Measurements from ENCODE around the gene PRIM1. TPM values are rescaled to one million over a fixed set of nuclear protein-coding genes. Genes with fewer than 3 reads are reported as not detected.

Gene PRIM1
- polyA plus RNA-seq, 1 donor (not counting 4 experiments of a cell fraction or from before 2014, with no cell fraction given), result 12.0 TPM

DNA sequence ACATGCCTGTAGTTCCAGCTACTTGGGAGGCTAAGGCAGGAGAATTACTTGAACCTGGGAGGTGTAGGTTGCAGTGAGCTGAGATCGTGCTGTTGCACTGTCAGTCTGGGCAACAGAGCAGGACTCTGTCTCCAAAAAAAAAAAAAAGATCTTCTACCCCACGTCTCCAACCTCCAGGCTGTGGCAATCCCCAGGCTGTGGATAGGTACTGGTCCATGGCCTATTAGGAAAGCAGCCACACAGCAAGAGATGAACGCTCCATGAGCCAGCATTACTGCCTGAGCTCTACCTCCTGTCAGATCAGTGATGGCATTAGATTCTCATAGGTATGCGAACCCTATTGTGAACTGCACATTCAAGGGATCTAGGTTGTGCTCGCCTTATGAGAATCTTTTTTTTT lies 58.0 kb downstream of the PRIM1 start:
- Histone ChIP-seq H3K27ac (ENCODE audit: control insufficient read depth, insufficient read depth, low read length) (no peak overlapping the region), H3K9me1 (ENCODE audit: control insufficient read depth, extremely low read depth, insufficient read depth, low read length) (no peaks in the 10 kb centered on the region), H3K4me3 (ENCODE audit: control insufficient read depth in 2 of 3, extremely low read depth in 1 of 3, insufficient read depth in 2 of 3, low read depth in 1 of 3, low read length in 3 of 3) (no peak overlapping the region), H3K36me3 (ENCODE audit: control insufficient read depth in 2 of 2, extremely low read depth in 1 of 2, insufficient read depth in 2 of 2, low read length in 2 of 2) (no peaks in the 10 kb centered on the region), H3K27me3 (ENCODE audit: control insufficient read depth, extremely low read depth, insufficient read depth, low read length) (no peaks in the 10 kb centered on the region), H3K9ac (ENCODE audit: control insufficient read depth, extremely low read depth, insufficient read depth, low read length) (no peak overlapping the region), H3K4me1 (ENCODE audit: control insufficient read depth, extremely low read depth, insufficient read depth, low read length) (peaks cover 4% of the 10 kb centered on the region), H4K20me1 (ENCODE audit: control insufficient read depth, extremely low read depth, insufficient read depth, low read length) (no peaks in the 10 kb centered on the region), H3K9me3 (ENCODE audit: control insufficient read depth, low read depth, low read length) (no peaks in the 10 kb centered on the region), H2AFZ (ENCODE audit: control insufficient read depth, low read length) (no peak overlapping the region), H3K79me2 (ENCODE audit: control insufficient read depth, insufficient read depth, low read length) (no peaks in the 10 kb centered on the region), H3K4me2 (ENCODE audit: control insufficient read depth, extremely low read depth, insufficient read depth, low read depth, low read length) (no peak overlapping the region)
- DNase-seq (ENCODE audit: low read depth, low spot score) (no peak), FAIRE-seq (no peak)
- no peak for TF ChIP-seq EZH2 (IDR thresholded peaks at IDR 0.05; ENCODE audit: low read length)
- TF ChIP-seq, protein P1, sequence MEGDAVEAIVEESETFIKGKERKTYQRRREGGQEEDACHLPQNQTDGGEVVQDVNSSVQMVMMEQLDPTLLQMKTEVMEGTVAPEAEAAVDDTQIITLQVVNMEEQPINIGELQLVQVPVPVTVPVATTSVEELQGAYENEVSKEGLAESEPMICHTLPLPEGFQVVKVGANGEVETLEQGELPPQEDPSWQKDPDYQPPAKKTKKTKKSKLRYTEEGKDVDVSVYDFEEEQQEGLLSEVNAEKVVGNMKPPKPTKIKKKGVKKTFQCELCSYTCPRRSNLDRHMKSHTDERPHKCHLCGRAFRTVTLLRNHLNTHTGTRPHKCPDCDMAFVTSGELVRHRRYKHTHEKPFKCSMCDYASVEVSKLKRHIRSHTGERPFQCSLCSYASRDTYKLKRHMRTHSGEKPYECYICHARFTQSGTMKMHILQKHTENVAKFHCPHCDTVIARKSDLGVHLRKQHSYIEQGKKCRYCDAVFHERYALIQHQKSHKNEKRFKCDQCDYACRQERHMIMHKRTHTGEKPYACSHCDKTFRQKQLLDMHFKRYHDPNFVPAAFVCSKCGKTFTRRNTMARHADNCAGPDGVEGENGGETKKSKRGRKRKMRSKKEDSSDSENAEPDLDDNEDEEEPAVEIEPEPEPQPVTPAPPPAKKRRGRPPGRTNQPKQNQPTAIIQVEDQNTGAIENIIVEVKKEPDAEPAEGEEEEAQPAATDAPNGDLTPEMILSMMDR (optimal IDR thresholded peaks at IDR 0.05 in 1 of 3, IDR thresholded peaks at IDR 0.05 in 1 of 3, conservative IDR thresholded peaks at IDR 0.05 in 1 of 3; ENCODE audit: extremely low read depth in 1 of 3, insufficient read depth in 2 of 3, low read length in 3 of 3), result no peak
- dilution Hi-C loops (cut with MboI; ENCODE audit: extremely low pct_ligation_motif_present, low sequenced_read_pairs), result no loop called here

DNA sequence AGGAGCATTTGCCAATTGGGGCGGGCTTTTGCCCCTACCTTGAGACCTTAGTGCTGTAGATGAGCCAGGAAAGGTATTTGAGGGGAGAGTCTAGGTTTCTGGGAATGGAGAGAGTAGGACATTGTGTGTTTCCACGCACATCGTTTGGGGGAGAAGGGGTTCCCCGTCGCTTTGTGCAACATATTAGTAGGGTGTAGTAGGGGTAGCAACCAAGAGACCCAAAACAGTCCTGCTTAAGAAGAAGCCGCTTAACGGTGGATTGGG lies 63.3 kb downstream of the PRIM1 start:
- H3K4me1 ChIP-seq (ENCODE audit: control insufficient read depth, extremely low read depth, insufficient read depth, low read length), result peaks cover 20% of the 10 kb centered on the region
- dilution Hi-C loops (cut with MboI; ENCODE audit: extremely low pct_ligation_motif_present, low sequenced_read_pairs), result no loop called here
- peaks cover 0 to 4% of the 10 kb centered on the region in 2 experiments for H3K36me3 ChIP-seq (ENCODE audit: control insufficient read depth in 2 of 2, extremely low read depth in 1 of 2, insufficient read depth in 2 of 2, low read length in 2 of 2)
- H3K9me3 ChIP-seq (ENCODE audit: control insufficient read depth, low read depth, low read length), result no peaks in the 10 kb centered on the region
- peak overlapping the region; percentile 94 for H3K9ac ChIP-seq (ENCODE audit: control insufficient read depth, extremely low read depth, insufficient read depth, low read length)
- H3K79me2 ChIP-seq (ENCODE audit: control insufficient read depth, insufficient read depth, low read length), result peaks cover 41% of the 10 kb centered on the region
- peak overlapping the region; percentile 98 for H3K27ac ChIP-seq (ENCODE audit: control insufficient read depth, insufficient read depth, low read length)
- peak overlapping the region; percentile 93 for H2AFZ ChIP-seq (ENCODE audit: control insufficient read depth, low read length)
- no peaks in the 10 kb centered on the region for H3K27me3 ChIP-seq (ENCODE audit: control insufficient read depth, extremely low read depth, insufficient read depth, low read length)
- TF ChIP-seq, protein P1 (optimal IDR thresholded peaks at IDR 0.05 in 1 of 3, IDR thresholded peaks at IDR 0.05 in 1 of 3, conservative IDR thresholded peaks at IDR 0.05 in 1 of 3; ENCODE audit: extremely low read depth in 1 of 3, insufficient read depth in 2 of 3, low read length in 3 of 3), result no peak
- TF ChIP-seq EZH2 (IDR thresholded peaks at IDR 0.05; ENCODE audit: low read length), result no peak
- H3K4me2 ChIP-seq (ENCODE audit: control insufficient read depth, extremely low read depth, insufficient read depth, low read depth, low read length), result peak overlapping the region; percentile 88
- no peaks in the 10 kb centered on the region for H3K9me1 ChIP-seq (ENCODE audit: control insufficient read depth, extremely low read depth, insufficient read depth, low read length)
- peaks cover 8% of the 10 kb centered on the region for H4K20me1 ChIP-seq (ENCODE audit: control insufficient read depth, extremely low read depth, insufficient read depth, low read length)
- H3K4me3 ChIP-seq (ENCODE audit: control insufficient read depth in 2 of 3, extremely low read depth in 1 of 3, insufficient read depth in 2 of 3, low read depth in 1 of 3, low read length in 3 of 3), result peak overlapping the region; percentile 51 to 96 (median 84)
- DNase-seq (ENCODE audit: low read depth, low spot score) (no peak), FAIRE-seq (no peak)

All from keratinocyte (primary cell).